ENCODE measurements around the gene VAV1.

- TF ChIP-seq, protein P1, sequence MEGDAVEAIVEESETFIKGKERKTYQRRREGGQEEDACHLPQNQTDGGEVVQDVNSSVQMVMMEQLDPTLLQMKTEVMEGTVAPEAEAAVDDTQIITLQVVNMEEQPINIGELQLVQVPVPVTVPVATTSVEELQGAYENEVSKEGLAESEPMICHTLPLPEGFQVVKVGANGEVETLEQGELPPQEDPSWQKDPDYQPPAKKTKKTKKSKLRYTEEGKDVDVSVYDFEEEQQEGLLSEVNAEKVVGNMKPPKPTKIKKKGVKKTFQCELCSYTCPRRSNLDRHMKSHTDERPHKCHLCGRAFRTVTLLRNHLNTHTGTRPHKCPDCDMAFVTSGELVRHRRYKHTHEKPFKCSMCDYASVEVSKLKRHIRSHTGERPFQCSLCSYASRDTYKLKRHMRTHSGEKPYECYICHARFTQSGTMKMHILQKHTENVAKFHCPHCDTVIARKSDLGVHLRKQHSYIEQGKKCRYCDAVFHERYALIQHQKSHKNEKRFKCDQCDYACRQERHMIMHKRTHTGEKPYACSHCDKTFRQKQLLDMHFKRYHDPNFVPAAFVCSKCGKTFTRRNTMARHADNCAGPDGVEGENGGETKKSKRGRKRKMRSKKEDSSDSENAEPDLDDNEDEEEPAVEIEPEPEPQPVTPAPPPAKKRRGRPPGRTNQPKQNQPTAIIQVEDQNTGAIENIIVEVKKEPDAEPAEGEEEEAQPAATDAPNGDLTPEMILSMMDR (IDR thresholded peaks at IDR 0.05; ENCODE audit: borderline replicate concordance, extremely low read depth, low read length, poor library complexity, severe bottlenecking), result no peak
- no peak for TF ChIP-seq EZH2 (IDR thresholded peaks at IDR 0.05; ENCODE audit: borderline replicate concordance, low read depth, low read length, severe bottlenecking)
These were observed 16.4 kb downstream of the VAV1 start for GRCh38 chr19:6788896-6789295.

All from DND-41 (cell line).